Coronary artery (tissue), 2 donors: ENCODE results near the gene MOCS2.

Source experiments
- DNase-seq: peaks from one replicate; pipeline ENCODE4 v3.0.0-alpha.2; 2017; ENCODE audit warnings: low spot score
- H3K27ac ChIP-seq, 2 donors: fragments of 200-600 bp; sonication (generic); one replicate each; pipeline ENCODE4 v1.5.1; 2016 to 2019
- H3K4me3 ChIP-seq: fragments of 200-600 bp; sonication (generic); 2 replicates; pipeline ENCODE4 v1.5.1; 2016; ENCODE audit warnings: mild to moderate bottlenecking, moderate library complexity
- TF ChIP-seq, protein P1 (sequence below): fragments of 200-600 bp; sonication (generic); IDR thresholded peaks from one replicate; pipeline ENCODE4 v1.5.1; 2019; ENCODE audit warnings: antibody characterized with exemption

The MOCS2 gene

DNA sequence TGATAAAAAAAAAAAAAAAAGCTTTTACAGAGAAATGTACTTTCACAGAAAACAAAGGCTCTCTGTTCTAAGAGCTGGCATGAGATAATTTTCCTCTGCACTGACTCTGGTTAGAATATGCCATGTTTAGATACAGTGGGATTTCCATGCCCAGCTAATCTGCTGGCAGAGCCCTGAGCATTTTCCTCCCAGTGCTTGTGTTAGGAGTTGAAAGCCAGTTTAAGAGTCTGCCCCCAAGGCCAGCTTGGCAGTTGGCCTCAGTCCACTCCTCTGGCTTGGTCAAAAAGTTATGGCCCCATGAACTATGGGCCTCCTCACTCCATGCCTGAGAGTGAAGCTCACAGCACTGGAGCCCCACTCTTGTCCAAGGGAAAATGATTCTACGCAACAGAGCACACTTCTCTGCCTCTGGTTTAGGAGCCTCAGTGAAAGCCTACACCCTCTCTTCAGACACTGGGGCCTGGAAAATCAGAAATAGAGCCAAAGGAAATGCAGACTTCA is 21.9 kb downstream of the MOCS2 start:
- no peak overlapping the region for H3K27ac ChIP-seq
- H3K4me3 ChIP-seq, result no peak overlapping the region
- TF ChIP-seq, protein P1, sequence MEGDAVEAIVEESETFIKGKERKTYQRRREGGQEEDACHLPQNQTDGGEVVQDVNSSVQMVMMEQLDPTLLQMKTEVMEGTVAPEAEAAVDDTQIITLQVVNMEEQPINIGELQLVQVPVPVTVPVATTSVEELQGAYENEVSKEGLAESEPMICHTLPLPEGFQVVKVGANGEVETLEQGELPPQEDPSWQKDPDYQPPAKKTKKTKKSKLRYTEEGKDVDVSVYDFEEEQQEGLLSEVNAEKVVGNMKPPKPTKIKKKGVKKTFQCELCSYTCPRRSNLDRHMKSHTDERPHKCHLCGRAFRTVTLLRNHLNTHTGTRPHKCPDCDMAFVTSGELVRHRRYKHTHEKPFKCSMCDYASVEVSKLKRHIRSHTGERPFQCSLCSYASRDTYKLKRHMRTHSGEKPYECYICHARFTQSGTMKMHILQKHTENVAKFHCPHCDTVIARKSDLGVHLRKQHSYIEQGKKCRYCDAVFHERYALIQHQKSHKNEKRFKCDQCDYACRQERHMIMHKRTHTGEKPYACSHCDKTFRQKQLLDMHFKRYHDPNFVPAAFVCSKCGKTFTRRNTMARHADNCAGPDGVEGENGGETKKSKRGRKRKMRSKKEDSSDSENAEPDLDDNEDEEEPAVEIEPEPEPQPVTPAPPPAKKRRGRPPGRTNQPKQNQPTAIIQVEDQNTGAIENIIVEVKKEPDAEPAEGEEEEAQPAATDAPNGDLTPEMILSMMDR, result no peak
- no peak for DNase-seq

DNA sequence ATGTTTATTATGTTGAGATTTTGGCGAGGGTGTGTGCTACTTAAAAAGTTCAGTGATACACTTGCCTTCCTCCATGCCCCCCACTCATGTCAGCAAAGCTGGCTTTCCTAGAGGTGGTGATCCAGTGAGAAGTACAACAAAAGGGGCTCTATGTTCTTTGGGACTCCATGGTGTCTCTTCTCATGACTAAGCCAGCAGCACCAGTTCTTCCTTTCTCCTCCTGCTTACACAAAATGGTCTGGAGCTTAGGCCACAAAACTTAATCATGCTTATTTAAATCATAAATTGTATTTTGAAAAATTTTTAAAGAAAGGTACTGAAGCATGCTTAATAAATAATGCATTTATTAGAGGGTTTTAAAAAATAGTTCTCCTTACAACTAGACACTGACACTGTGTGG is 22.4 kb downstream of the MOCS2 start:
- Histone ChIP-seq H3K27ac (no peak overlapping the region), H3K4me3 (no peak overlapping the region)
- TF ChIP-seq, protein P1, result no peak
- DNase-seq, result no peak

DNA sequence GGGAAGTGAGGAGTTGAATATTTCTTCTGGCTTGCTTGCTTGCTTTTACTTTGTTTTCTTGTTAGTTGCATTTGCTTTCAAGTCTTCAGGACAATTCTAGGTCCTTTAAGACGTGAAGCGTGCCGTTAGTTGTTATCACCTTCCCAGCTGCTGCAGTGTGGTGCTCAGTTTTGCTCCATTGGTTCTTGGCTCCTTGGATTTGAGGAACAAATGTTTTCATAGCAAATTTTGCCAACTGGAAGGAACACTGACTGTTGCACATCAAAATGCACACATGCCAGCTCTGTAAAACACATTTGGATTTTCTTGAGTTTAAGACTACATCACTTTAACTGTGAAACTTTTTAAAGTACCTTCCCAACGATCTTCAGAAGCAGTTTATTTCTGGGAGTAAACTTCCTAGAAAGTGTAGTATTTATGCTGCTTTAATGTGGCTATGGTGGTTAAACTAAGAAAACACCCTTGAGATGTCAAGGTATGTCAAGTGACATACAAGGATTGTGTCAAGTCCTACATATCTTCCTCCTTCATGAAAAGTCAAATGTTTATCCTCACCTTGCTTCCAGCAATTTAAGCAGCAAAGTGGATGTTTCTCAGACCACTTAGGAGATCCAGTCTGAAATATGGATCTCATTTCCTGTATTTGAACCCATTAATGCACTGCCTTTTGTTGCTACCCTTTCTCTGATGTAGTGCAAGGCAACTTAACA is 24.9 kb downstream of the MOCS2 start:
- DNase-seq, result no peak
- TF ChIP-seq, protein P1, result no peak
- Histone ChIP-seq H3K27ac (no peak overlapping the region), H3K4me3 (no peak overlapping the region)

DNA sequence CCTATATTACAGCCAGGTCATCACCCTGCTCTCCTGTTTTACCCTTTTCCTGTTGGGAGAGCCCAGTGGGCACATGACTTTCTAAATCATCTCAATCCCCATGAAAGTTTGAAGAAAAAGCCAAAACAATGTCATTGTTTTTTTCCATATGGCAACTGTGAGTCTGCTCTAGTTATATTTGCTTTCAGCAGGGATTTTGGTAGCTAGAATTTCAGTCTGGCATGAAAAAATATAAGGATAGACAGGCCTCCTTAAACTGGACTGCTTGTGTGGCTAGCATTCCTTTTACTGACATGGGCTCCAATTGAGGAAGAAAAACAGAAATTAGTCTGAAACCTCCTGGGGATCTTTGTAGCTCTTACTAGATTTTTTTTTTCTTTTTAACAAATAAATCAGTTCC is 25.6 kb downstream of the MOCS2 start:
- no peak overlapping the region for H3K4me3 ChIP-seq
- no peak for DNase-seq
- TF ChIP-seq, protein P1, result no peak
- H3K27ac ChIP-seq, result no peak overlapping the region

DNA sequence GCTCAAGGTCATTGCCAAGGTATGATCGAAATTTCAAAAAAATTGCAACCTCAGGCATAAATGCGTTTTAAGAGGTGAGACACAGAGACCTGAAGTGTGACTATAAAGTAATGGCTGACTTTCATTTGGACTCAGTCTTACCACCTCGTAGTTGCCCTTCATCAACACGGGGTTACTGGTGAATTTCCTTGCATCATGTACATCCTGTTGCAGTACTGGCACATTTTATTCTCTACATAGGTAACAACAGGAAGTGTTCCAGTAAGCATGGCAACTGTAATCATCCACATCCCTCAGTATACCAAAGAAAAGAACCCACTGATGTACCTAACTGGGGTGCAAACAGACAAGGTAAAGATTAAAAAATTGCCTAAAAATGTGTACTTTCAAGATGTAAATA is 29.3 kb downstream of the MOCS2 start:
- Histone ChIP-seq H3K27ac (no peak overlapping the region), H3K4me3 (no peak overlapping the region)
- no peak for DNase-seq
- TF ChIP-seq, protein P1, result no peak

DNA sequence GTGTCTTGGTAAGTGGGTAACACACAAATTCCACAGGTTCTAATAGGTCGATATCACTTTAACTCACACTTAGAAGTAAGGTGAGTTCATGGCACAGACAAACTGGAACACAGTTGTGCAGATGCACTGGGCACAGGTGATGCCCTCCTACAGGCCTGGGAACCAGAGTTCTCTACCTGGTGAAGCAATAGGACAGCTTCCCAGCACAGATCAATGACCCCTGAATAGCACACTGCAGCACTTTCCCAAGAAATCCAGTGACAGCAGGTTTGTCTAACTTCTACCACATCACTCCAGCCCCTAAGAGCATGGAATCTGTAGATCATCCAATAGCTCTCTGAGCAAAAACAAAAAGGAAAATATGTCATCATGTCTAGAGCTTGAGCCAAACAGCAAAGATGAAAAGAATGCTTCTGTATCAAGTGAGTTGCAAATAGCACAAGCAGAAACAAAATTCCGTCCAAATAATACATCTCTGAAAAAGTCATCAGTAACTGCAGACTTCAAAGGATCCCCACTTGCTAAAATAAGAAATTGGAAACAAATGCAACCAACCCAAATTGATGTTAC is 33.5 kb downstream of the MOCS2 start:
- TF ChIP-seq, protein P1, result no peak
- Histone ChIP-seq H3K27ac (no peak overlapping the region), H3K4me3 (no peak overlapping the region)
- DNase-seq, result no peak

DNA sequence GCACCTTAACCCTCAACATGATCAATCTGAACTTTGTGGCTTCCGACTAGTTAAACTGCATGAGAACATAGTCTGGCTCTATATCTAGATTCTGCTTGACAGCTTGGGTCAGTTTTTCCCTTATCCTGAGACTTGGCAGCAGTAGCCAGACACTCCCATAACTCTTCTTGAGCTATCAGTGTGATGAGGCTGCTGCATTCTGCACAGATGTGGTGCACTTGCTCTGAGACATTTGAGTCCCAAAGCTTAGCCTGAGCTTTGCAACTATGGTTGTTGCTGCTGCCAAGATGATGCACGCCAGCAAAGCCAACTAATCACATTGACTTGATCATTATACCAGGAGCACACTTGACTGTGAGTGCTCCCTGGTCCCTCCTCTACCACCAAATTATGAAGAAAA is 36.2 kb downstream of the MOCS2 start:
- no peak overlapping the region for H3K4me3 ChIP-seq
- TF ChIP-seq, protein P1, result no peak
- DNase-seq, result no peak
- H3K27ac ChIP-seq, result no peak overlapping the region
